ENCODE results near the gene STIM1. TPM values are rescaled to one million over a fixed set of nuclear protein-coding genes. Genes with fewer than 3 reads are reported as not detected.

STIM1 gene
- total RNA-seq, 1 experiment from 2014 or later, result 15.2 TPM

GRCh38 chr11:4066910-4067309 is 211.4 kb downstream of the STIM1 start:
- WGBS (ENCODE audit: extremely low coverage, insufficient read length, low lambda C conversion rate), result no CpG with 5 or more reads among the region's 5 CpGs
- H3K23me2 ChIP-seq (ENCODE audit: insufficient read length, low read depth, low read length, poor library complexity, severe bottlenecking), result no peaks in the 10 kb centered on the region

More at GRCh38 chr11:4066910-4067309, 211.4 kb downstream of the STIM1 start:
- Histone ChIP-seq H2BK12ac (ENCODE audit: insufficient read length, low read depth, low read length) (no peak overlapping the region), H3K4ac (ENCODE audit: low read depth, low read length) (no peak overlapping the region), H3K23ac (ENCODE audit: insufficient read length, low read depth, low read length) (no peak overlapping the region), H3K4me1 (ENCODE audit: insufficient read depth, low read length) (no peaks in the 10 kb centered on the region), H2AK5ac (ENCODE audit: insufficient read length, low read length) (no peak overlapping the region), H3T11ph (ENCODE audit: low read length) (no peak overlapping the region), H3K27me3 (ENCODE audit: insufficient read depth, low read length) (no peaks in the 10 kb centered on the region), H4K91ac (ENCODE audit: insufficient read length, low read depth, low read length) (no peak overlapping the region), H4K8ac (replicated peaks; ENCODE audit: insufficient read length, low read depth, low read length) (no peak overlapping the region), H4K20me1 (ENCODE audit: control insufficient read depth, insufficient read depth, insufficient read length) (no peaks in the 10 kb centered on the region), H2BK15ac (ENCODE audit: low read depth, low read length) (no peak overlapping the region), H2AFZ (ENCODE audit: low read length) (no peak overlapping the region), H2BK20ac (ENCODE audit: low read depth, low read length, poor library complexity, severe bottlenecking) (no peak overlapping the region), H3K9me3 (ENCODE audit: control insufficient read depth, low read depth, low read length) (no peaks in the 10 kb centered on the region), H3K14ac (ENCODE audit: insufficient read depth, low read length) (no peak overlapping the region), H3K79me2 (ENCODE audit: insufficient read depth, low read length) (no peaks in the 10 kb centered on the region), H3K56ac (ENCODE audit: insufficient read length, low read depth, low read length) (no peak overlapping the region), H3K79me1 (ENCODE audit: insufficient read depth, low read depth, low read length, poor library complexity, severe bottlenecking) (no peaks in the 10 kb centered on the region), H2BK5ac (ENCODE audit: insufficient read length, low read length) (no peak overlapping the region), H3K4me2 (ENCODE audit: insufficient read depth, insufficient read length, low read length) (no peak overlapping the region), H3K18ac (ENCODE audit: insufficient read length, low read depth, low read length) (no peak overlapping the region), H3K27ac (ENCODE audit: insufficient read length, low read depth, low read length) (no peak overlapping the region), H4K5ac (ENCODE audit: insufficient read length, low read depth, low read length) (no peak overlapping the region), H3K9ac (ENCODE audit: extremely low read depth, insufficient read length, low read length) (no peak overlapping the region), H2BK120ac (ENCODE audit: low read depth, low read length, poor library complexity, severe bottlenecking) (no peak overlapping the region)
- DNase-seq, result no peak
- TF ChIP-seq CTCF (conservative IDR thresholded peaks at IDR 0.05), result no peak
- Mint-ChIP-seq H3K4me3 (no peak overlapping the region), H3K9me3 (no peaks in the 10 kb centered on the region), H3K27ac (no peak overlapping the region), H3K4me1 (peaks cover 7% of the 10 kb centered on the region in 2 experiments; a peak in 3 of 4 replicates), H3K27me3 (ENCODE audit: low read depth) (no peaks in the 10 kb centered on the region), H3K36me3 (ENCODE audit: insufficient read depth in 1 of 3, low read depth in 3 of 3) (no peaks in the 10 kb centered on the region)

Measured in H9 (cell line).